Retinal pigment epithelial cell (primary cell): Measurements from ENCODE around the gene PLXDC1.

Experiments used
- DNase-seq: peaks from one replicate; pipeline ENCODE4 v3.0.0-alpha.2; 2010; ENCODE audit warnings: low read depth
- H3K4me3 ChIP-seq: 2 replicates; pipeline ENCODE4 v1.5.1; 2011; ENCODE audit warnings: mild to moderate bottlenecking, low read length, control low read depth, moderate library complexity
- TF ChIP-seq, protein P1 (sequence below): conservative IDR thresholded peaks from 2 replicates; pipeline ENCODE4 v1.5.1; 2011; ENCODE audit warnings: low read depth, low read length, control low read depth, inconsistent platforms

PLXDC1 gene

GRCh38 chr17:39166437-39167335 is 15.2 kb upstream of the PLXDC1 start:
- H3K4me3 ChIP-seq = no peak overlapping the region
- TF ChIP-seq, protein P1, sequence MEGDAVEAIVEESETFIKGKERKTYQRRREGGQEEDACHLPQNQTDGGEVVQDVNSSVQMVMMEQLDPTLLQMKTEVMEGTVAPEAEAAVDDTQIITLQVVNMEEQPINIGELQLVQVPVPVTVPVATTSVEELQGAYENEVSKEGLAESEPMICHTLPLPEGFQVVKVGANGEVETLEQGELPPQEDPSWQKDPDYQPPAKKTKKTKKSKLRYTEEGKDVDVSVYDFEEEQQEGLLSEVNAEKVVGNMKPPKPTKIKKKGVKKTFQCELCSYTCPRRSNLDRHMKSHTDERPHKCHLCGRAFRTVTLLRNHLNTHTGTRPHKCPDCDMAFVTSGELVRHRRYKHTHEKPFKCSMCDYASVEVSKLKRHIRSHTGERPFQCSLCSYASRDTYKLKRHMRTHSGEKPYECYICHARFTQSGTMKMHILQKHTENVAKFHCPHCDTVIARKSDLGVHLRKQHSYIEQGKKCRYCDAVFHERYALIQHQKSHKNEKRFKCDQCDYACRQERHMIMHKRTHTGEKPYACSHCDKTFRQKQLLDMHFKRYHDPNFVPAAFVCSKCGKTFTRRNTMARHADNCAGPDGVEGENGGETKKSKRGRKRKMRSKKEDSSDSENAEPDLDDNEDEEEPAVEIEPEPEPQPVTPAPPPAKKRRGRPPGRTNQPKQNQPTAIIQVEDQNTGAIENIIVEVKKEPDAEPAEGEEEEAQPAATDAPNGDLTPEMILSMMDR = no peak
- no peak for DNase-seq

- H3K4me3 ChIP-seq = peak within 1 kb of the TSS; percentile 54
- TF ChIP-seq, protein P1 = no peak
- DNase-seq = no peak
Observed at GRCh38 chr17:39165841-39166349, 14.5 kb upstream of the PLXDC1 start, which contains the start of gene ARL5C. Gene ARL5C, minus strand, starts transcription at chr17:39166161. Its CDS starts 401 bp downstream, at chr17:39165760.

DNA sequence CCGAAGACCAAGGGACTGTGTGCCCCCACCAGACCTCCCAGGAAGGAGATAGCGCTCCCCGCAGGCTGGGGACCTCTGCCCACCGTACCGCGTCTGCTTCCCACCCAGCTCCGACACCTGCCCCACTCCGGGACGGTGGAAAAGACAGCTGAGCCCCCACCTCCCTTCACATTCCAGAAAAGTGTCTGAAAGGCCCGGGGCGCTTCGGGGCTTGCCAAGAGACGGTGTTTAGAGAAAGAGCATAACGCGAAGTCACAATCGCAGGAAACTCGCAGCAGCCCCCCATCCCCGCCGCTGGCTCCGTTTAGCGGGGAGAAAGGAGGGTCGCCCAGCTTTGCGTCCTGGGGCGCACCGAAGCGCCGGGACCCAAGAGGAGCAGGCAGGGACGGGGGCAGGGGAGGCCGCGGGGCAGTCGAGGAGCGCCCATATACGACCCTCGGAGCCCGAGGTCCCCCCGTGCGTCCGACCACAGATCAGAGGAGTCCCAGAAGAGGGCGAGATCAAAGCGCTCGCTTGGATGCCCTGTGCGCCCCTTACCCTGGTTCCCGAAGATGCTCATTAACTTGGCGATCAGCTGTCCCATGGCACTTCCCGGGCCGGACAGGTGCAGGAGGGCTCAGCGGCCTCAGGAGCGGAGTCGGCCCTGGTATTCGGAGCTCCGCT is 13.9 kb upstream of the PLXDC1 start:
- no peak for DNase-seq
- TF ChIP-seq, protein P1 = no peak
- H3K4me3 ChIP-seq = peak overlapping the region; percentile 54

- TF ChIP-seq, protein P1 = peak; percentile 96
- peak overlapping the region; percentile 54 for H3K4me3 ChIP-seq
- peak; percentile 59 for DNase-seq
Observed at GRCh38 chr17:39164675-39165143, 13.3 kb upstream of the PLXDC1 start.

DNA sequence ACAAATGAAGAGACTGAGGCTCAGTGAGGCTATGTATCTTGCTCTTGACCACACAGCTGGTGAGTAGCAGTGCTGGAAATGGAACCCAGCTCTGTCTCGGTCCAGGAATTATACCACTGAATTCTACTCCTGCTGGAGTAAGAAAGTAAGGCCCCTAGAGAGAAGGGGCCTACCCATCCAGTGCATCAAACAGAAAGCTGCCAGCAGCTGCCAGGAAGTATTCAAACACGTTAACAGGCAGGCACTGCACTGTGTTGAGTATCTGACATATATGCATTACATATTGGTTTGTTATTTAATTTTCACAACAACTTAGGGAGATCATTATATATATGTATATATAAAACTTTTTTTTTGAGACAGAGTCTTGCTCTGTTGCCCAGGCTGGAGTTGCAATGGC is 10.5 kb upstream of the PLXDC1 start:
- TF ChIP-seq, protein P1 = no peak
- no peak overlapping the region for H3K4me3 ChIP-seq
- DNase-seq = no peak

DNA sequence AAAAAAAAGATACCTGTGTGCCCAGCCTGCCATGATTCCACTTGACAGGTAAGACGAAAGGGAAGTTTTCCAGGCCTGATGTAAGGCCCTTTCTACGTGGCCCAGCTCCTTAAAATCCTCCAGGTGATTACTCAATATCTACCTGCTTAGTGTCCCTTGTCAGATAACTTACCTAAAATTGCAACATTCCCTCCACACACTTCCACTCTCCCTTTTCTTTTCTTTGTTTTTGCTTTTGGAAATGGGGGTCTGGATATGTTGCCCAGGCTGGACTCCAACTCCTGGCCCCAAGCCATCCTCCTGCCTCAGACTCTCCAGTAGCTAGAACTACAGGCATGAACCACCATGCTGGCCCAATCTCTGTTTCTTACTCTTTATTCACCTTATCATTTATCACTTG is 7.2 kb upstream of the PLXDC1 start:
- no peak for DNase-seq
- H3K4me3 ChIP-seq = no peak overlapping the region
- TF ChIP-seq, protein P1 = no peak
